HG02852 (cell line): Measurements from ENCODE around the gene PCAT6.
"Not testable (repeated sequence)": the region's sequence is repeated elsewhere in the genome, so short reads cannot be mapped to it uniquely, and the experiment has no call there.

Experiments used
- ATAC-seq: cut with Tn5 transposase; IDR thresholded peaks from one replicate; pipeline ENCODE4 v1.9.1; 2021; ENCODE audit warnings: mild to moderate bottlenecking, moderate library complexity; ENCODE audit not compliant: unreplicated experiment

Gene PCAT6

DNA sequence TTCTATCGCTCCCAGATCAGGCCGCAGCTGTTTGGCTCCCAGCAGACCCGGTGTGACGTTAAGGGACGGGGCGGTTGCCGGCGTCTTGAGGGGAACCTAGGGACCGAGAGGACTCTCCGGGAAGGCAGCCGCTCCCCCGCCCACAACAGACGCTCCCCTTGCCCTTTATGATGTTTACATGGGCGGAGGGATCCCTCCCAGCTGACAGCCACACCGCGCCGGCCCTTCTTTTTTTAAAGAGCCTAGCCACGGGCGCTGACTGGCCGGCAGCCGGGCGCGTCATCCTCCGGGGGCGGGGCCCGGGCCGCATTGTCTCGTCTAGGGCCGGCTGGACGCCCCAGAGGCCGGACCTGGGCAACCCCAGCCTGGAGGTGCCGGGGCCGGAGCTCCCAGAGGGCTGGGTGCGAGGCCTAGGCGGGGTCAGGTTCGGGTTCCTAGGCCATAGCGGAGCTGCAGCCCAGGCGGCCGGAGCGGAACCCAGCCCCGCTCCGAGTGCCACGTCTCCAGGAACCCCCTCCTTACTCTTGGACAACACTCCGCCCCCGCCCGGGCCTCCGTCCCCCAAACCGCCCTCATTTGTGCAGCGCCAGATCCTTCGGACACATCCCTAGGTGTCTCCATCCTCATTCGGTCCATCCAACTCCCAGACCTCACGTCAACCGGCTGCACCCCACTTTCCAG, at the start of gene PCAT6:
Gene PCAT6 (plus strand): TSS at position 340 of the 681 bp plus-strand sequence.
- ATAC-seq = peak; percentile 80

DNA sequence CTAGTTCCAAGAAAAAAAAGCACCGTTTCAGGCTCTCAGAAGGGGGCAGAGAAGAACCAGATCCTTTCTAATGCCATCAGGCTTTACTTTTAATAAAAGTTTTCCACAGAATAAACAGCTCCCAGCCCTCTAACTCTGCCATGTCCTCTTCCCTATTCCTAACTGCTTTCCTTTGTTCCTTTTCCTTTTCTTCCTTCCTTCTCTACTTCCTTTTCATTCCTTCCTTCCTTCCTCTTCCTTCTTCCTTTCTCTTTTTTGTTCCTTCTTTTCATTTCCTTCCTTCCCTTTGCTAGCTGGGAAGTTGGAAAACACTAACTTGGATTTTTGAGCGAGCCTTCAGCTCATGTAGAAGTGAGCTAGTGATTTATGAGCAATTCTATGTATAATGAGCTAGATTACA, 48.7 kb upstream of the PCAT6 start:
- ATAC-seq = no peak

DNA sequence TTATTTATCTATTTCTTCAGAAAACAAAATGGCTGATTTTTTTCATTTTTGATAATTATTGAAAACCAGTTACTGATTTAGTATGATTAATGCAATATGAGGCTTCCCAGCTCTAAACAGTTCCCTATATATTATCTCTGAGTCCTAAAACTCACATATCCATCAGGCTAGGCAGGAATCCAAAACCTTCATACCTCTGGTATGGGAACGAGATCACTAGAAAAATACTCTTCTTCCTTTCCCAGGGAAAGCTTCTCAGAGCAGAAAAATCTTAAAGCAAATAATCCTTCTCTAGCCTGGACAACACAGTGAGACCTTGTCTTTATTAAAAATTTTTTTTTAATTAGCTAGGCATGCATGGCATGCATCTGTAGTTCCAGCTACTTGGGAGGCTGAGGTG, 45.0 kb upstream of the PCAT6 start:
- no peak for ATAC-seq

GRCh38 chr1:202770135-202770534, 40.6 kb upstream of the PCAT6 start:
- ATAC-seq = no peak

- no peak for ATAC-seq
Measured at GRCh38 chr1:202781180-202781579, 29.6 kb upstream of the PCAT6 start.

DNA sequence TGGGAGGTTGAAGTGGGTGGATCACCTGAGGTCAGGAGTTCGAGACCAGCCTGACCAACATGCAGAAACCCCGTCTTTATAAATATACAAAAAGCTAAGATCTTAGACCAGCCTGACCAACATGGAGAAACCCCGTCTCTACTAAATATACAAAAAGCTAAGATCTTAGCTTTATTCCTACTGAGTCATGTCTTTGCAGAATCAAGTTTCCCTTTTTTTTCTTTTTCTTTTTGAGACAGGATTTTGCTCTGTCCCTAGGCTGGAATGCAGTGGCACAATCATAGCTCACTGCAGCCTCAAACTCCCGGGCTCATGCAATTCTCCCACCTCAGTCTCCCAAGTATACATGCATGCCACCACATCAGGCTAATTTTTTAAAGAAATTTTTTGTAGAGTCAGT, 23.9 kb upstream of the PCAT6 start:
- ATAC-seq = no peak

DNA sequence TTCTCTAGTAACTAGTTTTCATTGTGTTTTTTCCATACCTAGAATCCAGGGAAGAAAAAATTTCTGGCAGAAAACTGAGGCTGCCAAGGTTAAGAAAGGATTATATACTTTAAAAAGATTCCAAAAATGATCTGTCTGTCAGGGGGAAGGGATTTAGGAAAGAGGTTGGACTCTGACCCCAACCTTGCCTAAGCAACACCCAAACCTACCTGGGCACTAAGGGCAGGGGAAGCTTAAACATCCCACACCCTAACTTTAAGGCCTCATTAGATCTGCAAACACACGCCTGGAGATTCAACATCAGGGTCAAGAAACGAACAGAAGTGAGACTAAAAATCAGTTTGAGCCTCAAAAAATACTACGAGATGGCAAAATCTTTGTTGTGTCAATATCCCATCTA, 22.0 kb upstream of the PCAT6 start:
- no peak for ATAC-seq

GRCh38 chr1:202791077-202791747, 19.5 kb upstream of the PCAT6 start:
- ATAC-seq = no peak

- no peak for ATAC-seq
Measured at GRCh38 chr1:202794051-202794740, 16.6 kb upstream of the PCAT6 start.

GRCh38 chr1:202794931-202795330, 15.8 kb upstream of the PCAT6 start:
- ATAC-seq = not testable (repeated sequence)

DNA sequence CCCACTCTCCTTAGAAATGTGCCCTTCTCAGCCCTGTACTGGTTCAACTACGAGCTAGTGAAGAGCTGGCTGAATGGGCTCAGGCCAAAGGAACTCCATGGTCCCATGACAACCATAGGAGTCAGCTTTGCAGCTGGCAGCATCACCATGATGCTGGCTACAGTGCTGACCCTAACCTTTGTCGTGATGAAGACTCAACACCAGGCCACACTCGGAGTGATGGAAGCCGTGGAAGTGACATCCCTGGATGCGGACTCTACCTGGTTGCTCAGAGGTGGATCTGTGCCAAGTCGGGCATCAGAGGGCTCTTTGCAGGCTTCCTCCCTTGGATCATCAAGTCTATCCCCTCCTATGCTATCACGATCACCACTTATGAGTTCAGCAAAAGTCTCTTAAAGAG, 14.1 kb upstream of the PCAT6 start:
- ATAC-seq = no peak

GRCh38 chr1:202798260-202798659, 12.5 kb upstream of the PCAT6 start:
- ATAC-seq = peak; percentile 44

GRCh38 chr1:202798792-202799331, 11.9 kb upstream of the PCAT6 start:
- ATAC-seq = no peak

DNA sequence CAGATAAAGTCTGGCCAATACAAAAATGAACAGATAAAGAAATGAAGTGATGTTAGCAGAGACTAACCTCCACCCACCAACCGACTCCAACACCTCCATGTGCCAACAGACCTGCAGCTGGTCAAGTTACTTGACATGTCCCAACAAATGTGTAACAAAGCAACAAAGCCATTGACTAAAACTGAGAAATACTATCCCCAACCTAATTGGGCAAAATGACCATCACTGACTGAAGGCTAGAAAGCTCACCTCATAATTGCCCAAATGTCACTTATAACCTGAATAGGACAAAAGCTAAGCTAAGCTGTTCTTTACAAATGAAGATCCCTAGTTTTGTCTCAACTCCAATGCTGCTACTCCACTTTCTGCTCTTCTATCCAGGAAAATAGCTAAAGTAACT, 10.0 kb upstream of the PCAT6 start:
- no peak for ATAC-seq

DNA sequence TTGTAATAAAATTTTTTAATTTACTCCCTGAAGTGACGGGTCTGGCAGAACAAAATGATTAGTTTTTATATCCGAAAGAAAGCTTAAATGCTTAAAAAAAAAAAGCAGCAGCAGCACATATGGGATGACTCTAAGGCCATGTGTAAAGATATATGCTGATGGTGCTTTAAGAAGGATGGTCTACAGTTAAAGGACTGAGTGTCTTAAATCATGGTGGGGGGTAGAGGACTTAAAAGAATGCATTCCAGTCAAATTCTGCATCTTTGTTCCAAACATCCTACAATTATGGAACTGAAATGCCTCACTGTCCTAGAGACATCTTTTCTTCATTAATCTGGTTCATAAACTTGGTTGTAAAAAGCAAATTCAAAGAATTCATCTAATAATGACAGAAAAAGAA, 9.6 kb upstream of the PCAT6 start:
- ATAC-seq = no peak

- ATAC-seq = no peak
Measured at GRCh38 chr1:202802034-202802433, 8.7 kb upstream of the PCAT6 start.

DNA sequence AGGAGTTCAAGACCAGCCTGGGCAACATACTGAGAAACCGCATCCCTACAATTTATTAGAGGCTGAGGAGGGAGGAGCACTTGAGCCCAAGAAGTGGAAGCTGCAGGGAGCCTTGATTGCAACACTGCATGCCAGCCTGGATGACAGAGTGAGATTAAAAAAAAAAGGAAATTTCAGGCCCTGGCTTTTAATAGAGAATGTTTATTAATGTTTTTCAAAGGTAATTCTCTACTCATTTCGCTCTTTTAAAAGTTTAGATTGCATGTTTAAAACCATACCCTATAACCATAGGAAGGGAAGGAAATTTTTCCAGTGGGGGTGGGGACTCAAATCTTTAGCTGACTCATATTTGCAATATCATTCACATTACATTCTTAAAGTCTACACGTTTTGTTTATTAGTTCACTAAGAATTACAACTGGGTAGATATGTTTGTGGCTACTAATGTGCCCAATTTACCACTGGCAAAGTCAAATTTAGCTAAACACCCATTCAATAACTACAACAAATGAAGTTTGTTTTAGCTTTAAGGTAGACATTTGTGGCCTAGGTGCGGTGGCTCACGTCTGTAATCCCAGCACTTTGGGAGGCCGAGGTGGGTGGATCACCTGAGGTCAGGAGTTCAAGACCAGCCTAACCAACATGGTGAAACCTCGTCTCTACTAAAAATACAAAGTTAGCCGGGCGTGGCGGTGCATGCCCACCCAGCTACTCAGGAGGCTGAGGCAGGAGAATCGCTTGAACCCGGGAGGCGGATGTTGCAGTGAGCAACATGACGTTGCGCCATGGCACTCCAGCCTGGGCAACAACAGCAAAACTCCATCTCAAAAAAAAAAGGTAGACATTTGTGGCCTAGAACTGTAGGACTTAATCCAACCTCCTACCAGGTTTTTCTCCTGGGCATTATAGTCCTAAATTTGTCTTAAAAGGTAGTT, 7.5 kb upstream of the PCAT6 start:
- ATAC-seq = no peak

- no peak for ATAC-seq
Measured at GRCh38 chr1:202804126-202804525, 6.6 kb upstream of the PCAT6 start.

GRCh38 chr1:202805886-202806844, 4.6 kb upstream of the PCAT6 start:
- no peak for ATAC-seq
